Kidney epithelial cell (primary cell): ENCODE data around the gene LRRC75B. TPM values are rescaled to one million over a fixed set of nuclear protein-coding genes. Genes with fewer than 3 reads are reported as not detected.

ENCODE experiments used
- DNase-seq: peaks from one replicate; pipeline ENCODE4 v3.0.0-alpha.2; 2010; ENCODE audit warnings: low read depth
- H3K27me3 ChIP-seq: 2 replicates; pipeline ENCODE4 v1.6.0; 2011; ENCODE audit warnings: low read length; ENCODE audit not compliant: control insufficient read depth, insufficient read depth
- H3K36me3 ChIP-seq: 2 replicates; pipeline ENCODE4 v1.5.1; 2011; ENCODE audit warnings: low read length; ENCODE audit not compliant: control insufficient read depth, insufficient read depth
- H3K4me3 ChIP-seq: 2 replicates; pipeline ENCODE4 v1.5.1; 2011; ENCODE audit warnings: low read depth, mild to moderate bottlenecking, control low read depth, low read length
- total RNA-seq: library from RNA; depleted of rRNA; stranded (reverse); fragments of >200 nt; gene quantifications from 2 replicates; pipeline ENCODE4 v1.2.3, GENCODE V29; 2015
- TF ChIP-seq, protein P1 (sequence below): IDR thresholded peaks from 2 replicates; pipeline ENCODE4 v1.5.1; 2011; ENCODE audit warnings: mild to moderate bottlenecking, moderate library complexity, low read length, control low read depth, inconsistent platforms; ENCODE audit not compliant: insufficient read depth, poor library complexity, severe bottlenecking

Gene LRRC75B
- total RNA-seq, 1 donor from 2014 or later, result 17.3 TPM

DNA sequence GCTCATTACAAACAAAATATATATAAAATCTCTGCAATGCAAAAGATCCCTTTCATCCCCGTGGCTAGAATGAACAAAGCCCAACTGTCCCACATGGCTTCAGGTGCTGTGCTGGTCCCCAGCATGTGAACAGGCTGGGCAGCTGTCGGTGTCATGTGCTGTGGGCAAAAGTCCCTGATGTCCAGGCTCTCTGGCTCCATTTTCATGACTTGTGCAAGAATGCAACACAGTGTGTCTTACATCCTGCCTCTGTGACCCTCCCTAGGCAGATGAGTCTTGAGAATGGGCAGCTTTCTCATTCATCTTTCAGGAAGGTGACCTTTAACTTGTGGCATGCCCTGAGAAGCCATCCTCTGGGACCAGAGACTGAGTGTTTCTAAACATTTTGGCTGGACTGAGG is 52.4 kb downstream of the LRRC75B start:
- Histone ChIP-seq H3K27me3 (no peaks in the 10 kb centered on the region), H3K4me3 (no peak overlapping the region), H3K36me3 (peaks cover 4% of the 10 kb centered on the region)
- no peak for DNase-seq
- TF ChIP-seq, protein P1, sequence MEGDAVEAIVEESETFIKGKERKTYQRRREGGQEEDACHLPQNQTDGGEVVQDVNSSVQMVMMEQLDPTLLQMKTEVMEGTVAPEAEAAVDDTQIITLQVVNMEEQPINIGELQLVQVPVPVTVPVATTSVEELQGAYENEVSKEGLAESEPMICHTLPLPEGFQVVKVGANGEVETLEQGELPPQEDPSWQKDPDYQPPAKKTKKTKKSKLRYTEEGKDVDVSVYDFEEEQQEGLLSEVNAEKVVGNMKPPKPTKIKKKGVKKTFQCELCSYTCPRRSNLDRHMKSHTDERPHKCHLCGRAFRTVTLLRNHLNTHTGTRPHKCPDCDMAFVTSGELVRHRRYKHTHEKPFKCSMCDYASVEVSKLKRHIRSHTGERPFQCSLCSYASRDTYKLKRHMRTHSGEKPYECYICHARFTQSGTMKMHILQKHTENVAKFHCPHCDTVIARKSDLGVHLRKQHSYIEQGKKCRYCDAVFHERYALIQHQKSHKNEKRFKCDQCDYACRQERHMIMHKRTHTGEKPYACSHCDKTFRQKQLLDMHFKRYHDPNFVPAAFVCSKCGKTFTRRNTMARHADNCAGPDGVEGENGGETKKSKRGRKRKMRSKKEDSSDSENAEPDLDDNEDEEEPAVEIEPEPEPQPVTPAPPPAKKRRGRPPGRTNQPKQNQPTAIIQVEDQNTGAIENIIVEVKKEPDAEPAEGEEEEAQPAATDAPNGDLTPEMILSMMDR, result no peak

DNA sequence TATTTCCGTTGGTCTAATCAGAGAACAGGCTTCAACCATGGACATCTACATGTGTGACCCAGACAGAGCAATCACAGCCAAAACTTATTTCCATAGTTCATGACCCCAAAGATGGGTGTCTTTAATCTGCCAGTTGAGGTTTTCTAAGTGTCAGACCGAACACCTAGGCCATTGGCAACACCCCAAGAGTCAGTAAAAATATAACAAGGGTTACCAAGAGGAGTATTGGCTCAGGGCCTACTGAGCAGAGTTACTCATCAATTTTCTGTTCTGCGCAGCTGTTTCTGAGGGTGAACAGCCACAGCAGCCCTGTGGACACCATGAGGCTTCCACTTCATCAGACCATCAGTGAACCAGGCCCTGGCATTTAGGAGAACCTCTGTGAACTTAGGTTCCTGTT is 56.8 kb downstream of the LRRC75B start:
- TF ChIP-seq, protein P1, result no peak
- no peaks in the 10 kb centered on the region for H3K27me3 ChIP-seq

More for the DNA sequence above, 56.8 kb downstream of the LRRC75B start:
- Histone ChIP-seq H3K36me3 (peaks cover 3% of the 10 kb centered on the region), H3K4me3 (no peak overlapping the region)
- no peak for DNase-seq

Other genes starting within 250 kb of the LRRC75B start
- 0.21 and 0.46 TPM in 2 replicates for gene ADORA2A, start 165.5 kb downstream of the LRRC75B start, total RNA-seq
- gene UPB1, start 97.7 kb downstream of the LRRC75B start, total RNA-seq, result not detected in 2 replicates
- gene GUCD1, start 37.9 kb downstream of the LRRC75B start, total RNA-seq, result 81.8 and 120 TPM in 2 replicates
- gene SNRPD3, start 37.1 kb downstream of the LRRC75B start, total RNA-seq, result 137 and 160 TPM in 2 replicates
- 22.7 and 22.8 TPM in 2 replicates for gene GGT1, start 10.1 kb upstream of the LRRC75B start, total RNA-seq
- gene PIWIL3, start 181.6 kb upstream of the LRRC75B start, total RNA-seq, result not detected in 2 replicates
- 0.25 and 0.55 TPM in 2 replicates for gene SGSM1, start 213.1 kb upstream of the LRRC75B start, total RNA-seq